Forelimb muscle (tissue), 1 donor: Measurements from ENCODE around the gene RGS3. TPM values are rescaled to one million over a fixed set of nuclear protein-coding genes. Genes with fewer than 3 reads are reported as not detected.

Source experiments
- DNase-seq: peaks from one replicate; pipeline ENCODE4 v3.0.0-alpha.2; 2013; ENCODE audit warnings: low read depth
- polyA plus RNA-seq: library from polyadenylated mRNA; unstranded; fragments of 120-200 nt; gene quantifications from one replicate; pipeline ENCODE4 v1.2.1, GENCODE V29; 2013; ENCODE audit not compliant: insufficient read length

Gene RGS3
- polyA plus RNA-seq, 1 donor: 32.6 TPM

GRCh38 chr9:113618836-113619490 is 155.4 kb downstream of the RGS3 start:
- DNase-seq: no peak

GRCh38 chr9:113619491-113620376 is 156.2 kb downstream of the RGS3 start:
- no peak for DNase-seq

- DNase-seq: no peak
These were observed 157.0 kb downstream of the RGS3 start for GRCh38 chr9:113620377-113621161.

GRCh38 chr9:113621309-113621791 is 157.8 kb downstream of the RGS3 start:
- DNase-seq: peak; percentile 91

- no peak for DNase-seq
These were observed 158.5 kb downstream of the RGS3 start for GRCh38 chr9:113621980-113622379.

- no peak for DNase-seq
These were observed 159.3 kb downstream of the RGS3 start for GRCh38 chr9:113622600-113623400.

- DNase-seq: no peak
These were observed 160.4 kb downstream of the RGS3 start for GRCh38 chr9:113623851-113624485.

- no peak for DNase-seq
These were observed 161.2 kb downstream of the RGS3 start for GRCh38 chr9:113624721-113625120.

GRCh38 chr9:113625486-113625885 is 162.0 kb downstream of the RGS3 start:
- DNase-seq: no peak

- DNase-seq: peak; percentile 87
These were observed 163.4 kb downstream of the RGS3 start for GRCh38 chr9:113626735-113627495.

- no peak for DNase-seq
These were observed 165.1 kb downstream of the RGS3 start for GRCh38 chr9:113628621-113629020.

GRCh38 chr9:113630386-113631136 is 167.0 kb downstream of the RGS3 start:
- DNase-seq: no peak

- no peak for DNase-seq
These were observed 167.7 kb downstream of the RGS3 start for GRCh38 chr9:113631137-113631765.

GRCh38 chr9:113631871-113632665 is 168.5 kb downstream of the RGS3 start:
- no peak for DNase-seq

- no peak for DNase-seq
These were observed 169.5 kb downstream of the RGS3 start for GRCh38 chr9:113632776-113633590.

- DNase-seq: no peak
These were observed 170.5 kb downstream of the RGS3 start for GRCh38 chr9:113633782-113634595.
